ENCODE measurements around the gene ATP2B3.

The ATP2B3 gene

GRCh38 chrX:153526042-153526441 lies 8.6 kb downstream of the ATP2B3 start:
- Histone ChIP-seq H3K9ac (no peak overlapping the region), H3K4me1 (no peaks in the 10 kb centered on the region), H3K79me2 (no peaks in the 10 kb centered on the region), H3K4me2 (ENCODE audit: low read length) (no peak overlapping the region), H3K4me3 (ENCODE audit: low read depth, low read length) (no peak overlapping the region), H3K36me3 (ENCODE audit: control insufficient read depth, insufficient read depth, low read length) (no peaks in the 10 kb centered on the region), H3K27me3 (ENCODE audit: control insufficient read depth, insufficient read depth, low read length) (no peaks in the 10 kb centered on the region), H3K27ac (no peak overlapping the region), H3K9me3 (ENCODE audit: control insufficient read depth, low read length) (no peaks in the 10 kb centered on the region), H2AFZ (no peak overlapping the region)
- no peak for TF ChIP-seq CTCF (IDR thresholded peaks at IDR 0.05)

- H3K9me3 ChIP-seq (ENCODE audit: control insufficient read depth, low read length) = no peaks in the 10 kb centered on the region
- no peaks in the 10 kb centered on the region for H3K79me2 ChIP-seq
- no peaks in the 10 kb centered on the region for H3K4me1 ChIP-seq
- no peak overlapping the region for H3K4me3 ChIP-seq (ENCODE audit: low read depth, low read length)
- H3K27me3 ChIP-seq (ENCODE audit: control insufficient read depth, insufficient read depth, low read length) = no peaks in the 10 kb centered on the region
- no peak for TF ChIP-seq CTCF (IDR thresholded peaks at IDR 0.05)
- no peaks in the 10 kb centered on the region for H3K36me3 ChIP-seq (ENCODE audit: control insufficient read depth, insufficient read depth, low read length)
- no peak overlapping the region for H3K4me2 ChIP-seq (ENCODE audit: low read length)
- H3K27ac ChIP-seq = no peak overlapping the region
- H3K9ac ChIP-seq = no peak overlapping the region
- no peak overlapping the region for H2AFZ ChIP-seq
Measured at GRCh38 chrX:153526801-153527200, 9.4 kb downstream of the ATP2B3 start.

- Histone ChIP-seq H3K36me3 (ENCODE audit: control insufficient read depth, insufficient read depth, low read length) (no peaks in the 10 kb centered on the region), H2AFZ (no peak overlapping the region), H3K9ac (no peak overlapping the region), H3K9me3 (ENCODE audit: control insufficient read depth, low read length) (no peaks in the 10 kb centered on the region), H3K4me1 (no peaks in the 10 kb centered on the region), H3K4me2 (ENCODE audit: low read length) (no peak overlapping the region), H3K27me3 (ENCODE audit: control insufficient read depth, insufficient read depth, low read length) (no peaks in the 10 kb centered on the region), H3K4me3 (ENCODE audit: low read depth, low read length) (no peak overlapping the region), H3K79me2 (no peaks in the 10 kb centered on the region), H3K27ac (no peak overlapping the region)
- no peak for TF ChIP-seq CTCF (IDR thresholded peaks at IDR 0.05)
Measured at GRCh38 chrX:153527208-153527607, 9.8 kb downstream of the ATP2B3 start.

- Histone ChIP-seq H3K36me3 (ENCODE audit: control insufficient read depth, insufficient read depth, low read length) (no peaks in the 10 kb centered on the region), H3K9ac (no peak overlapping the region), H3K4me2 (ENCODE audit: low read length) (no peak overlapping the region), H2AFZ (no peak overlapping the region), H3K9me3 (ENCODE audit: control insufficient read depth, low read length) (no peaks in the 10 kb centered on the region), H3K27ac (no peak overlapping the region), H3K4me1 (no peaks in the 10 kb centered on the region), H3K27me3 (ENCODE audit: control insufficient read depth, insufficient read depth, low read length) (no peaks in the 10 kb centered on the region), H3K79me2 (no peaks in the 10 kb centered on the region), H3K4me3 (ENCODE audit: low read depth, low read length) (no peak overlapping the region)
- no peak for TF ChIP-seq CTCF (IDR thresholded peaks at IDR 0.05)
Measured at GRCh38 chrX:153530411-153531129, 13.1 kb downstream of the ATP2B3 start.

GRCh38 chrX:153533091-153533490 lies 15.6 kb downstream of the ATP2B3 start:
- Histone ChIP-seq H3K4me3 (ENCODE audit: low read depth, low read length) (no peak overlapping the region), H3K79me2 (no peaks in the 10 kb centered on the region), H3K36me3 (ENCODE audit: control insufficient read depth, insufficient read depth, low read length) (no peaks in the 10 kb centered on the region), H3K9ac (no peak overlapping the region), H3K27ac (no peak overlapping the region), H3K9me3 (ENCODE audit: control insufficient read depth, low read length) (no peaks in the 10 kb centered on the region), H3K27me3 (ENCODE audit: control insufficient read depth, insufficient read depth, low read length) (no peaks in the 10 kb centered on the region), H3K4me2 (ENCODE audit: low read length) (no peak overlapping the region), H3K4me1 (no peaks in the 10 kb centered on the region), H2AFZ (no peak overlapping the region)
- TF ChIP-seq CTCF (IDR thresholded peaks at IDR 0.05) = no peak

Measured in parathyroid adenoma (tissue), 2 donors.